Measurements from ENCODE around the gene SNX4.

Gene SNX4

GRCh38 chr3:125437631-125438435 is 82.2 kb downstream of the SNX4 start:
- peak; percentile 93 for TF ChIP-seq CTCF (IDR thresholded peaks at IDR 0.05; ENCODE audit: insufficient read depth, low read length, poor library complexity, severe bottlenecking)
- DNase-seq (ENCODE audit: extremely low read depth, insufficient read length): no peak
- no peaks in the 10 kb centered on the region for H3K36me3 ChIP-seq (ENCODE audit: control insufficient read depth, insufficient read depth, low read length)
- H3K27me3 ChIP-seq (replicated peaks; ENCODE audit: control insufficient read depth, insufficient read depth, low read length): no peaks in the 10 kb centered on the region
- H3K4me3 ChIP-seq (replicated peaks; ENCODE audit: low read depth, low read length): no peak overlapping the region

- TF ChIP-seq CTCF (IDR thresholded peaks at IDR 0.05; ENCODE audit: insufficient read depth, low read length, poor library complexity, severe bottlenecking): no peak
- no peak overlapping the region for H3K4me3 ChIP-seq (replicated peaks; ENCODE audit: low read depth, low read length)
- DNase-seq (ENCODE audit: extremely low read depth, insufficient read length): no peak
- no peaks in the 10 kb centered on the region for H3K27me3 ChIP-seq (replicated peaks; ENCODE audit: control insufficient read depth, insufficient read depth, low read length)
- no peaks in the 10 kb centered on the region for H3K36me3 ChIP-seq (ENCODE audit: control insufficient read depth, insufficient read depth, low read length)
Observed at GRCh38 chr3:125436921-125437320, 83.1 kb downstream of the SNX4 start.

- no peak for DNase-seq (ENCODE audit: extremely low read depth, insufficient read length)
- no peak for TF ChIP-seq CTCF (IDR thresholded peaks at IDR 0.05; ENCODE audit: insufficient read depth, low read length, poor library complexity, severe bottlenecking)
- no peaks in the 10 kb centered on the region for H3K36me3 ChIP-seq (ENCODE audit: control insufficient read depth, insufficient read depth, low read length)
- no peak overlapping the region for H3K4me3 ChIP-seq (replicated peaks; ENCODE audit: low read depth, low read length)
- H3K27me3 ChIP-seq (replicated peaks; ENCODE audit: control insufficient read depth, insufficient read depth, low read length): no peaks in the 10 kb centered on the region
Observed at GRCh38 chr3:125435231-125435630, 84.8 kb downstream of the SNX4 start.

- peak; percentile 24 for DNase-seq (ENCODE audit: extremely low read depth, insufficient read length)
- no peak for TF ChIP-seq CTCF (IDR thresholded peaks at IDR 0.05; ENCODE audit: insufficient read depth, low read length, poor library complexity, severe bottlenecking)
- Histone ChIP-seq H3K36me3 (ENCODE audit: control insufficient read depth, insufficient read depth, low read length) (no peaks in the 10 kb centered on the region), H3K27me3 (replicated peaks; ENCODE audit: control insufficient read depth, insufficient read depth, low read length) (no peaks in the 10 kb centered on the region), H3K4me3 (replicated peaks; ENCODE audit: low read depth, low read length) (no peak overlapping the region)
Observed at GRCh38 chr3:125434582-125435011, 85.4 kb downstream of the SNX4 start.

- TF ChIP-seq CTCF (IDR thresholded peaks at IDR 0.05; ENCODE audit: insufficient read depth, low read length, poor library complexity, severe bottlenecking): no peak
- Histone ChIP-seq H3K36me3 (ENCODE audit: control insufficient read depth, insufficient read depth, low read length) (no peaks in the 10 kb centered on the region), H3K27me3 (replicated peaks; ENCODE audit: control insufficient read depth, insufficient read depth, low read length) (no peaks in the 10 kb centered on the region), H3K4me3 (replicated peaks; ENCODE audit: low read depth, low read length) (no peak overlapping the region)
- no peak for DNase-seq (ENCODE audit: extremely low read depth, insufficient read length)
Observed at GRCh38 chr3:125433611-125434041, 86.4 kb downstream of the SNX4 start.
